SKM-1 treated with dmso at 0.1 percent for 144 hours (cell line): Measurements from ENCODE around the gene BANP.
"Not testable (repeated sequence)": the region's sequence is repeated elsewhere in the genome, so short reads cannot be mapped to it uniquely, and the experiment has no call there.

Experiments used
- DNase-seq: peaks from one replicate; lab custom pipeline; 2025; ENCODE audit not compliant: unreplicated experiment; lab: John Stamatoyannopoulos, UW

The BANP gene

DNA sequence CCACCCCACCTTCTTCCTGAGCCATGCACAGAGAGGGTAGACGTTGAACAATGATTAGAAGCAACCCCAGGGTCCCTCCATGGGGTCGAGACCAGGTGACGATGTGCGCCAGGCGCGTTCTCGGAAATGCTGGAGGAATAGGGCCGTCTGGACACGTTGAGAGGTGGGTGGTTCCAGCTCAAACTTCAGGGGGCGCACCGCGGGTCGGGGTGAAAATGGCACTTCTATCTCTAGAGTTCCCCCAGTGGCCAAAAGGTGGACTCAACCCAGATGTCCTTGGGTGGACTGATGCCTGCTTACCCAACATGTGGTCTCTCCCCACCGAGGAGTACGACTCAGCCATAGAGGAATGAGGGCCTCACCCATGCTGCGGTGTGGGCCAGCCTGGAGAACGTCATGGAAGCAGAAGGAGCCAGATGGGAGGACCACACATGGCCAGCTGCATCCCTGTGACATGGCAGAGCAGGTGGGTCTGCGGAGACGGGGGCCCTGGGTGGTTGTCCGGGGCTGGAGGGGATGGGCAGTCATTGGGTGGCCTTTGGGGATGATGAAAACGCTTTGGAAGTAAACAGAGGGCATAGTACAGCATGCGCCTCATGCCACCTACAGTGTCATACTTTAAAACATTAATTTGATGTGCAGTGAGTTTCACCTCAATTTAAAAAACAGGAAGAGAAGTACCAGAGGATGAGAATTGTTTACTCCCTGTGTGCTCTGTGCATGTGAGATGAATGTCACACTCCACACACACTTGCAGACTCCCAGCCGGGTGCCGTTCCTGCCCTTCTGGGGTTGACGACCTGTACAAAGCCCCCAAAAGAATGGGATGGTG lies 147.7 kb downstream of the BANP start:
- DNase-seq, result not testable (repeated sequence)

DNA sequence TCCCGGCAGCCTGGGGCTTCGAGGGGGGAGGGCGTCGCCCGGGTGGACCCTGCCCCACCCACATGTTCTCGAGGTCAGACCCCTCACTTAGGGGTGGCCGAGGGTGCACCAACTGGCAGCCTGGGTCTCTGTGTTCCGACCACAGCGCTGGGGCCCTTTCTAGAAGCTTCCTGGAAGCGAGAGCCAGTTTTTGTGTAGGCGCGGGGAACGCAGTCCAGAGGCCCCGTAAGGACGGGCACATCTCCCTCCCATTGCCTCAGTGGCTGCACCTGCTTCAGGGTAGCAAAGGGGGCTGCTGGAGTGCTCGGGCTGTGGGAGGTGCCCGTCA lies 148.3 kb downstream of the BANP start:
- no peak for DNase-seq

DNA sequence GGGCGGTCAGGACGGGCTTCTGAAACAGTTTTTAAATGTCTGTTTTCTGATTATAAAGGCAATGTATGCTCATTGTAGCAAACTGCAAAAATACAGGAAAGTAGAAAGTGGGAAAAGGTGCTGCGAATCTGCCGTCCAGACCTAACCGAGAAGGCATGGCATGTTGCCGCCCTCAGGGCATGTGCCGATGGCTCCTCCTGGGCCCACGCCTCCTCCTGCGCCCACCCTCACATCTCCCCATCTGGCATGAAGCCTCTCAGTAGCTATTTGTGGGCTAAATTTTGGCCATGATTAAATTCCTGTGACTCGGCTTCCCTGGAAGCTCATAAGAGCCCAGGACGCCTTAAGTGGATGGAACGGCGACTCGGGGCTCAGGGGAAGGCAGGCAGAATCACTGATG lies 148.7 kb downstream of the BANP start:
- not testable (repeated sequence) for DNase-seq

DNA sequence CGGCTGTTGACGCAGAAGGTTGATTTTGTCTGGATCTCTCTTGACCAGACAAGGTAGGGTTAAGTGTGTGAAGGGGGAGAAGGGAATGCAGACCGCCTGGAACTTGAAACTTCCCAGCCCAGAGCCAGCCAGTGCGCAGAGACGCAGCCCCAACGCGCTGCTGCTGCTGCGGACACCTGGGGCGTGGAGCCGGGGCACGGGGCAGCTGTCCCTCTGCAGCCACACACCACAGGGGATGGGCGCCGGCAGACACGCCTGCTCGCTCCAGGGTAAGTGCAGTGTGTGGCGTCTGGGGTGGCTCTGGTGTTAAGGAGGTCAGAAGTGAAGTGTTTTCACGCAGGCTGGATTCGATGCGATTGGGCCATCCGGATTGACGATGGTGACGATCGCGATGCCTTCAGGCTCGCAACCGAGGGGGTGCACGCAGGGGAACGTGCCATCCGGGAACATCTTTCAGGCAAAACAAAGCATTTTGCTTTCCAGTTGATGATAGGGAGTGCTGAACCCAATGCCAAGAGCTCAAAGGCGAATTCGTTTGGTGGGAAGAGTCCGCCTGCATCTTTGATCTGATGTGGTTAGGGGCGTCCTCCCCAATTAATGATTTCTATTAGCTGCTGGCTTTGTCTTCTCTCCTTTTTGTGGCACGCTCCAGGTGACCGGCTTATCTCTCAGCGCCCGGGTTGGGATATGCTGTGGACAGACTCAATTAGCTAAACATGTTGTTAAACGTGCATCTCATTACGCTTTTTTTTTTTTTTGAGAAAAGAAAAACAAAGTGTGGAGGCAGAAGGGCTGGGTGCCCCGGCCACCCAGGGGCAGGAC lies 149.8 kb downstream of the BANP start:
- DNase-seq, result not testable (repeated sequence)

DNA sequence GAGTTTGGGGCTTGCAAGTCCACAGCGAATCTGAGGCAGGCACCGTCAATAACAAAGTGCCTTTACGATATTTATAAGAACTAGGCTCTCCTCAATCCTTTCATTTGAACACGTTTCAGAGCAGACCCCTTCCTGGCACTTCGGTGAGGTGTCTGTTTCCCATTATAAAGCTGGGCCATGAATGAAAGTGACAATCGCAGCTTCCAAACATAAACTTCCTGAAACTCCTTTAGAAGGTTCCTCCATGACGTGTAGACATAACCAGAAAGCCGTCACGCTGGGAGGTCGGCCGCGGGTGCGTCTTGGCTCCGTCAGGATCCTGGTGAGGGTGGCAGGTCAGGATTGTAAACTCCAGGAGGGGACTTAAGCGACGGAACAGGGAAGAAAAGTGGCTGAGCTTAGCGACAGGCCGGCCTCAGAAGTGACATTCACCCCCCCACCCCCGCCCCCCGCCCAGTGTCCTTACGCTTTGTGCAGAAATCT lies 150.4 kb downstream of the BANP start:
- DNase-seq, result not testable (repeated sequence)

DNA sequence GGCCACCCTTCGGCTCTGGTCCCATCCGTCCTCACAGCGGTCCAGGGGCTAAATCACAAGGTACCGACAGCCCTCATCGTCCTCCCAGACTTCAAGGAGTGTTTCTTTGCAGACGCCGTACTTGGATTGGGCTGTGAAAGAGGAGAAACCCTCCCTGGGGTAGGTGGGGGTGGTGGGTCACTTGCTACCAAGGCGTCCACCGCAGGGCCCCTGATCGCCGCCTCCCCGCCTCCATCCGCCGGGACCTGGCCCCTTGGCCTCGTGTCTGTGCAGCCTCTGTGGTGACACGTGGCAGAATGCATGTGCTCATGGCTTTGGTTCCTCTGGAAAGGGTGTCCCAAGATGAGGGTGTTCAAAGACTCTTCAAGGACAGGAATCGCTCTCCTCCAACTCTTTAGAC lies 151.4 kb downstream of the BANP start:
- no peak for DNase-seq

DNA sequence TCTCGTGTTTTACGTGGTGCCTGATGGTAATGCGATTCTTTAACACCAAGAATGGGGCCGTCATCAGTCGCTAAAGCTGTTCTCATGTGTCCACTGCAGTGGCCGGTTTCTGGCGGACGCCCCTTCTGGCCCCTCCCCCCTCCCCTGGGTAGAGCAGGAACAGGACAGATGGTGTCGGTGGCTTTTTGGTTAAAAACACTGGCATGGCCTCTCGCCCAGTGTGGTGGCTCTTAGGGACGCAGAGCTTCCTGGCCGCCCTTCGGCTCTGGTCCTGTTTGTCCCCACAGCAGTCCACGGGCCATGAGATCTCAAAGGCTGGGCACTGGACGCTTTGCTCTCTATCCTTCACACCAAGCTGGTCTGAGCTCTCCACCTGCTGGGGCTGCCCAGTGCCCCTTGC lies 151.8 kb downstream of the BANP start:
- DNase-seq, result no peak

DNA sequence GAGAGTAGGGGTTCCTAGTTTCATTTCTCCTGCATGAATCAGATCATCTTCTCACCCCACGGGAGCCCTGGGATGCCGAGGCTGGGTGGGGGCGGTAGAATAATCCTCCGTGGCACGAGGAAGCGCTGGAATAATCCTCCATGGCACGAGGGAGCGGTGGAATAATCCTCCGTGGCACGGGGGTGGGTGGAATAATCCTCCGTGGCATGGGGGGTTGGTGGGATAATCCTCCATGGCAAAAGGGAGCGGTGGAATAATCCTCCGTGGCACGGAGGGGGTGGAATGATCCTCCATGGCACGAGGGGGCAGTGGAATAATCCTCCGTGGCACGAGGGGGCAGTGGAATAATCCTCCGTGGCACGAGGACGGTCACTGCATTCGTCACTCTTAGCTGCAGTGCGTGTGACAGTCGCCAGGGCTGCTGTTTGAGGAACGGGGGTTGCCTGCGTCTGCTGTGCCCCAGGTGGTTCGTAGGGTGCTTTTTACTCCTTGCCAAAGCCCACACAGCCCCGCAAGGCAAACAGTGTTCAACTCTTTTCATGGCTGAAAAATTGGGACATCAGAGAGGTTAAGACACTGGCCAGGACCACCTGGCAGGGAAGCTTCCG lies 152.5 kb downstream of the BANP start:
- no peak for DNase-seq

DNA sequence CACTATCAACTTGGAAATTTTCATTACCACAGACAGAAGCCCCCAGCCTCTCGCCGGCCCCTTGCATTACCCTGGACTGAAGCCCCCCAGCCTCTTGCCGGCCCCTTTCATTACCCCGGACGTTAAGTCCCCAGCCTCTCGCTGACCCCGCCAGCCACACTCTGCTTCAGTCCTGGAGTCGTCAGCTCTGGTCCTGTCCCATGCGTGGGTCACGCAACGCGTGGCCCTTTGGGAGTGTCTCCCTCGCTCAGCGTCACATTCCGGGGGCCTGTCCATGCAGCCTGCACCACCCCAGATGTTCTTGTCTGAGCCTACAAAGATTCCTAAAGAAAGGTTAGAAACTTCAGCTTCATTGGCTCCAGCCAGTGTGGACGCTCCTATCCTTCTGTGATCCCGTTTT lies 153.1 kb downstream of the BANP start:
- DNase-seq, result not testable (repeated sequence)

DNA sequence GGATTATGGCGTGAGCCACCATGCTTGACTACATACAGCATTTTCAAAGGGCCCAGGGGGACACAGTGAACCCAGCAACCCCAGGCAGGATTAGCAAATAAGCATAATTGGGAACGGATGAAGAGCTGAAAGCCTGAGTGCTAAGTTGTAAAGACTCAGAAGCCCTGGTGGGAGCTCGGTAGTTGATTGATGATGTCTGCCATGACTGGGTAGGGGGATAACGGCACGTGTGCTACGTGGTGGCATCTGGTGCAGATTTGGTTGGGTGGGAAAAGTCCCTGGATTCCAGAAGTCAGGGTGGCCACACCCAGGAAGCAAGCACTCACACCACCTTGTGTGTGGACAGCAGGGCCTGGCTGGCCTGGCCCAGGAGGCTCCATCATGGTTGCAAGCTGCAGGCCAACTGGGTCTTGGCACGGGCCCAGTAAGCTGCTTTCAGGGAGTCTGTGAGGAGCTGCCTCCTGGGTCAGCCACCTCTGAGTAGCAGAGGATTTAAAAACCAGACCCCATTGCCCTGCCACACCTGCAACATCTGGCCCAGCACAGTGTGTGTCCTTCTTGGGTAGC lies 154.4 kb downstream of the BANP start:
- DNase-seq, result not testable (repeated sequence)

DNA sequence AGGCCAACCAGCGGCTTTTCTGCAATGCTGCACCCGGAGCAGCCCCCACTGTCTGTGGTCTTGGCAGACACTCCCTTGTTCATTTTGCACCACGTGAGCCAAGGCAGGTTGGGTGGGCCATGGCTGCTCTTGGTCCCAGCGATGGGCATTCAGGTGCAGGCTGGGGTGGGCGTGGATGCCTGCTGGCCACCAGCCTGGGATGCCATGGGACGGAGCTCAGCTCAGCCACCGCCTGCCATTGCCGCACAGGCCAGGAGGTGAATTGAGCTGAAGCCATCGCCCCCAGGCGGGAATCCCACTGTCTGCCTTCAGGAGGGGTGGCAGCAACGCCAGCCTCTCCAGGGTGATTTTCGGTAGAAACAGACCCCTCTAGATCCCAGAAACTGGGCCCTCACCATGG lies 155.3 kb downstream of the BANP start:
- not testable (repeated sequence) for DNase-seq

DNA sequence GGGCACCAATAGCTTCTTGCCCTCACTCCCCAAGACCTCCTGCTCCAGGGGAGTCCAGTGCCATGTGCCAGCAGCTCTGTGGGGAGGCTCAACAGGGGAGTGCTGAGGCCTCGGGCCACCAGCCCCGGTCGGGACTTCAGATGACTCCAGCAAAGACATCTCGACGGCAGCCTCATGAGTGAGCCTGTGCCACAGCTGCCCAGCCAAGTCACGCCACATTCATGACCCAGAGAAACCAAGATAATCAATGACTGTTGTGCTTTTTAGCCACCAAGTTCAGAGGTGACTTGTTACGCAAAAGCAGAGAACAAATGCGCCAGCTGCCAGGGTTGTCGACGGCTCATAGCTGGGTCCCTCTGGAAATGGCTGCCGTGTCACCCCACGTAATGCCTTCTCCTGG lies 157.5 kb downstream of the BANP start:
- DNase-seq, result no peak

DNA sequence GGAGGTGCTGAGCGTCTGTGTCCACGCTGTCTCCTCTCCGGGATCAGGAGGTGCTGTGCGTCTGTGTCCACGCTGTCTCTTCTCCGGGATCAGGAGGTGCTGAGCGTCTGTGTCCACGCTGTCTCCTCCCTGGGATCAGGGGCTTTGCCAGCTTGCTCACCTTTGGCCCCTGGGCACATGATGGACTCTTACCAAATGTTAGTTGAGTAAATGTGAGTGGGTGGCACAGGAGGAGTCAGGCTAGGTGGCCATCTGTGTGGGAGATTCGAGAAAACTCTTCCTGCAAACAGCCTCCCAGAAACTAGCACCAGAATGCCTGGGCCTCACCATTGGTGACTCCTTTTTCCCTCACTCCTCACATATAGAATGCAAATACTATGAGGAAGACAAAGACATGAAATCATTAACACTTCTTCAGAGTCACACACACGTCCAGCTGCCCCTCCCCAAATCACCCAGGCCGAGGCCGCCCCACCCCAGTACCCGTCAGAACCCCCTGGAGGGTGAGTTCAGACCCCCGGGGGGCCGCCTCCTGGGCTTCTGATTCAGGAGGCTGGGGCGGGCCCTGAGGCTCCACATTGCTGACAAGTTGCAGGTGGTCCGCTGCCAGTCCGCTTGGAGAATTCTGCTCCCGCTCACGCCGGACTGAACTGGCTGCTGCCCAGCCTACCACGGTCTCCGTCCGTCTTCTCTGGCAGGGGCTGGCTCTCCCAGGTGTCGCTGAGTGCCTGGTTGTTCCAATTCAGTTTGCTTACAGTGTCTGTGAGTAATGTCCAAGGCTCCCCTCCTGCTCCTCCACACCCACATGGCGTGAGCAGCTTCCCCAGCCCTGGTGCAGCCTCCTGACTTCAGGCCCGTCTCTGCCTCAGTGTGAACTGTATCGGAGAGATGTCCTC lies 158.7 kb downstream of the BANP start:
- DNase-seq, result not testable (repeated sequence)

DNA sequence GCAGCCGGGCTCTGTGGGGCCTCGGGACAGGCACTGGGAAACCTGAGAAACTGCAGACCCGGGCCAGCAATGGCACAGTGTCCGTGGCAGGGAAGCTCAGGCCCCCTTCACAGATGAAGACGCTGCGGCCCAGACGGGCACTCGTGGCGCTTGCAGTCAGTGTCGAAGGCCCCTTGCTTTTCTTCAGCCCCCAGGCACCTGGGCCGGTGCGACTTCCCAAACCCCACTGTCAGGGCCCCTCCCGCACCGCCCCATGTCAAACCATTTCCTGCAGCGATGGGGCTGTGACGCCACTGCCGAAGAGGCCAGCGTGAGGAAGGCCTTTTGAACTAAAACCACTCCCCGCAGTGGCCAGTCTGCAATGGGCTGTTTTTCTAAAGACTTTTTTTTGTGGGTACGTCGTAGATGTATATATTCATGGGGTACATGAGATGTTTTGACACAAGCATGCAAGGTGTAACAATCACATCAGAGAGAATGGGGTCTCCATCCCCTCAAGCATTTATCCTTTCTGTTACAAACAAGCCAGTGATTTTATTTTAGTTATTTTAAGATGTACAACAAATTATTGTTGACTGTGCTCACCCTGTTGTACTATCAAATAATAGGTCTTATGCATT lies 159.8 kb downstream of the BANP start:
- DNase-seq, result not testable (repeated sequence)

DNA sequence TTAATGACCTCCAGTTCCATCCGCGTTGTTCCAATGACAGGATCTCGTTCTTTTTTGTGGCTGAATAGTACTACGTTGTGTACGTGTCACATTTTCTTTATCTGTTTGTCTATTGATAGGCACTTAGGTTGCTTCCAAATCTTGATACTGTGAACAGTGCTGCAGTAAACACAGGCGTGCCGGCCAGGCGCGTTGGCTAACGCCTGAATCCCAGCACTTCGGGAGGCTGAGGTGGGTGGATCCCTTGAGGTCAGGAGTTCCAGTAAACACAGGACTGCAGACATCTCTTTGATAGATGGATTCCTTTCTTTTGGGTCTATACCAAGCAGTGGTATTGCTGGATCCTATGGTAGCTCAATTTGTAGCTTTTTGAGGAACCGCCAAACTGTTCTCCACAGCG lies 160.7 kb downstream of the BANP start:
- not testable (repeated sequence) for DNase-seq

DNA sequence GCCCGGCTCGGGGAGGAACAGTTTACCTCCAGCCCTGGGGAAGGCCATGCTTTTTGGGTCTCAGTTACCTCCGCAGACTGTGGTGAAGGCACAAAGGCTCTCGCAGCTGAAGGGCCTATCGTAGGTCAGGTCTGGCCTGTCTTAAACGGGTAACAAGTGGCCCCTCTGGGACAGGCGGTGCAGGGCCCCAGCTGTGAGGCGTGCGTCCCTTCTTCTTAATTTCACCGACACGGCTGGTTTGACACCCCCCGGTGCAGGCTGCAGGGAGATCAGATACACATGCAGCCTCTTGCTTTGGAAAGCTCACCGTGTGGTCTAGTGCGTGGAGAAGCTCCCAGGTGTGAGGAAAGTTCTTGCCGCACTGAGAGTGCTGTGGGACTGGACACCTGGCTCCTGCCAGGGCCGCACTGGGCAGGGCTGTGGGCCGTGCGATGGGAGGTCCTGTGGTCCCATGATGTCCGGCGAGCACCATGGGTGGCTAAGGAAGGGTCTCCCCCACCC lies 162.4 kb downstream of the BANP start:
- DNase-seq, result no peak

DNA sequence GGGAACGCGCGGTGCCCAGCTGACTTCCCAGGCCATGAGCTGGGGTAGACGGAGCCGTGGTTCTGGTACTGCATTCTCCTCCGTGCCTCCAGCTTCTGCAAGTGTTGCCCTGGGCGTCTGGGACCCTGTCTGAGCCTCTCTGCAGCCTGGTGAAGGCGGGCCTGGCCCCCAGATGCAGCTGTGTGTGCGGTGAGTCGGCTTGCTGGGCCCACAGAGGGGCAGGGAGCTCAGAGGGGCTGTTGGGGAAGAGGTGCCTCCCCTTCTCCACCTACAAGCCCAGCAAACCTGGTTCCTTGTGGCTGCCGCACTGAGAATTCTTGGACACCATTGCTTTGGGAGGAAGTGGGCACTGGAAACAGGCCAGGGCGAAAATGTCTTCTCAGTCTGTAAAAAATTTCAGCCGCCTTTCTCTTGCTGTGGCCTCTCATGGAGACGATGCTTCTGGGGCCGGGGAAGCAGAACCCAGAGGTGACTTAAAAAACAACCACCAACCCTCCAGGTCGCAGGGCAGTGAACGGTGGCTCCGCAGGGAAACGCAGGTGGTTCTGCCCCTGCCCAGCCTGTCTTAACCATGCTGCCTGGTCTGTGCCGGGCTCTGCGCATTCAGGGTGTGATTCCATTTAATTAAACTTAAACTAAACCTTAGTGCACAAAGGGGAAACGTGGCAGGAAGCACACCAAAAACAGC lies 163.5 kb downstream of the BANP start:
- not testable (repeated sequence) for DNase-seq

DNA sequence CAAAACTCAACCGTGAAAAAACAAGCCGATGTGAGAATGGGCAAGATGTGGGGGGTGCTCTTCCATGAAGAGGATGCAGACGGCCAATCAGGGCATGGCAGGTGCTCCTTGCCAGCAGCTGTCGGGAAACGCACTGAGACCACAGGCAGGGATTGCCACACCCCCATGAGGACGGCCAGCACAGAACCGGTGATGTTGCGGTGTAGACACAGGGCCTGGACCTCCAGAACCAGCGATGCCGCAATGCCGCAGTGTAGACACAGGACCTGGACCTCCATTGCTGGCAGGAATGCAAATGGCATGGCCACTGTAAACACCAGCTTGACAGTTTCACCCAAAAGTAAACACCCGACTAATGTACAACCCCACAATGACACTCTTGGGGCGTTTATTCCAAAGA lies 164.9 kb downstream of the BANP start:
- DNase-seq, result no peak

DNA sequence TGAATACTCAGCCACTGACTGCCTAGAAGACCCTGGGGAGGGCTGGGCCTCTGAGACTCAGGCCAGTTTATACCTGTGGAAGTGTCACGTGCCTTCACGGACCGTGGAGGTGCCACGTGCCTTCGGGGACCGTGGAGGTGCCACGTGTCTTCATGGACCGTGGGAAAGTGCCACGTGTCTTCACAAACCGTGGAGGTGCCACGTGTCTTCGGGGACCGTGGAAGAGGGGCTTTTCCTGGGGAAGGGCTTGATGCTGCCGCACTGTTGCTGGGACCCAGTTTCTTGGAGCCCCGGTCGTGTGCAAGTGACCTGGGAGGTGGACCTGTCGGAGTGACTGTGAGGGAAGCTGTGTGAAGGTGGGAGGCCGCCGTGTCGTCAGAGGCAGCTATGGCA lies 166.2 kb downstream of the BANP start:
- no peak for DNase-seq
